HG03064 (cell line): ENCODE measurements around the gene DGKD.
"Not testable (repeated sequence)": the region's sequence is repeated elsewhere in the genome, so short reads cannot be mapped to it uniquely, and the experiment has no call there.

Experiments
- ATAC-seq: cut with Tn5 transposase; IDR thresholded peaks from one replicate; pipeline ENCODE4 v1.9.1; 2021; ENCODE audit warnings: low read depth; ENCODE audit not compliant: unreplicated experiment

DGKD gene

DNA sequence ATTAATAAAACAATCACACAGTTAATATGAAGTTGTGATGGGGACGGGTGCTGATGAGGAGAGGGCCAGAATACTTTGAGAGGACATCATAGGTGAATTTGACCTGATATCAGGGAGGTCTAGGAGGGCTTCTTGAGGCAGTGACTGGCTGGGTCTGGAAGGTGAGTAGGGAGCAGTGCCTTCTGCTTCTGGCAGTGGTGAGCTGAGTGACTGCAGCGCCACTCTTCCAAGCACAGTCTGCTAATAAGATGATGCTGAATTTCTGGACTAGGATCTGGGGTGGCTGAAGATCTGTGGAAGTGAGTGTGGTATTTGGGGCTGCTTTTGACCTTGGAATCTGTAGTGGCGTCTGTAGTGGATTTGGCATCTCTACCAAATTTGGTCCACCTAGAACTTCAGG, 5.5 kb downstream of the DGKD start:
- ATAC-seq, result no peak

- ATAC-seq, result no peak
Observed at GRCh38 chr2:233360771-233361176, 6.5 kb downstream of the DGKD start.

- ATAC-seq, result no peak
Observed at GRCh38 chr2:233361297-233361696, 7.0 kb downstream of the DGKD start.

- no peak for ATAC-seq
Observed at GRCh38 chr2:233362742-233363141, 8.4 kb downstream of the DGKD start.

DNA sequence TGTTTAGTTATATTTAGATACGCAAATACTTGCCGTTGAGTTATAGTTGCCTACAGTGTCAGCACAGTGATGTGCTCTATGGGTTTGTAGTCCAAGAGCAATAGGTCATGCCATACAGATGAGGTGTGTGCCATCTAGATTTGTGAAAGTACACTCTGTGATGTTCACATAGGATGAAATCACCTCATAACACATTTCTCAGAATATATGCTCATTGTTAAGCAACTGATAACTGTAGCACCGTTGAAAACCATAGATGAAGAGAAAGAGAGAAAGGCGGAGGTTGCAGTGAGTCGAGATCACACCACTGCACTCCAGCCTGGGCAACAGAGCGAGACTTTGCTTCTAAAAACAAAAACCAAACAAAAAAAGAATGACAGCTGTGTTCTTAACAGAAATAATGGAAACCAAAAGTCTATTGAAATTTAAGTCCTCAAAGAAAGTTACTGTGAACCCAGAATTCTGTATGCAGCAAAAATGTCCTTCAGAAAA, 9.5 kb downstream of the DGKD start:
- peak; percentile 72 for ATAC-seq

DNA sequence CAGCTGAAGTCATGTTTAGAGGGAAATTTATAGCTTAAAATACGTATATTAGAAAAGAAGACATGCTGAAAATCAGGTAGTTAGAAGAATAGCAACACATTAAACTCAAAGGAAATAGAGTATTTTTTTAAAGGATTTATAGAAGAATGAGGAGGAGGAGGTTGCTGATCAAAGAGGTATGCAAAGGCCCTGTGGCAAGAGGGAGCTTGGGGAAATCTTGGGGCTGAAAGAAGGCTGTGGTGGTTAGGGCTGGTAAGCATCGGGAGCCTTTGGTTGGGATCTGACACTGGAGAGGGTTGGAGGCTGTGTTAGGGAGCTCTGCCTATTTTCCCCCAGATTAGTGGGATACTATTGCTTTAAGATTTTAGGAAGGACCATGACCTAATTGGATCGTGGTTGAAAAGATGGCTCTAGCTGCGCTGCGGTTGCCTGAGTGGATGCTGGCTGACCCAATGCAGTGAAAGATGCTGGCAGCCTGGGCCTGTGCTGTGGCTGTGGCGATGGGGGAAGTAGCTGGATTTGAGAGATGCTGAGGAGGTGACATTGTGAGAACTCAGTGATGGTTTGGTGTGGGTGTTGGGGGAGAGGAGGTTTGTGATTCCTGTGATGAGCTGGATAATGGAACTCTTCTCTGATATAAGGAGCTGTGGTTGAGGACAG, 11.7 kb downstream of the DGKD start:
- ATAC-seq, result no peak

GRCh38 chr2:233367586-233367985, 13.3 kb downstream of the DGKD start:
- no peak for ATAC-seq

GRCh38 chr2:233368756-233369155, 14.5 kb downstream of the DGKD start:
- no peak for ATAC-seq

- no peak for ATAC-seq
Observed at GRCh38 chr2:233369462-233369861, 15.2 kb downstream of the DGKD start.

- no peak for ATAC-seq
Observed at GRCh38 chr2:233369897-233370685, 15.8 kb downstream of the DGKD start.

- no peak for ATAC-seq
Observed at GRCh38 chr2:233371641-233372040, 17.3 kb downstream of the DGKD start.

- ATAC-seq, result no peak
Observed at GRCh38 chr2:233372855-233373254, 18.6 kb downstream of the DGKD start.

- no peak for ATAC-seq
Observed at GRCh38 chr2:233373316-233373715, 19.0 kb downstream of the DGKD start.

GRCh38 chr2:233374776-233375175, 20.5 kb downstream of the DGKD start:
- not testable (repeated sequence) for ATAC-seq

DNA sequence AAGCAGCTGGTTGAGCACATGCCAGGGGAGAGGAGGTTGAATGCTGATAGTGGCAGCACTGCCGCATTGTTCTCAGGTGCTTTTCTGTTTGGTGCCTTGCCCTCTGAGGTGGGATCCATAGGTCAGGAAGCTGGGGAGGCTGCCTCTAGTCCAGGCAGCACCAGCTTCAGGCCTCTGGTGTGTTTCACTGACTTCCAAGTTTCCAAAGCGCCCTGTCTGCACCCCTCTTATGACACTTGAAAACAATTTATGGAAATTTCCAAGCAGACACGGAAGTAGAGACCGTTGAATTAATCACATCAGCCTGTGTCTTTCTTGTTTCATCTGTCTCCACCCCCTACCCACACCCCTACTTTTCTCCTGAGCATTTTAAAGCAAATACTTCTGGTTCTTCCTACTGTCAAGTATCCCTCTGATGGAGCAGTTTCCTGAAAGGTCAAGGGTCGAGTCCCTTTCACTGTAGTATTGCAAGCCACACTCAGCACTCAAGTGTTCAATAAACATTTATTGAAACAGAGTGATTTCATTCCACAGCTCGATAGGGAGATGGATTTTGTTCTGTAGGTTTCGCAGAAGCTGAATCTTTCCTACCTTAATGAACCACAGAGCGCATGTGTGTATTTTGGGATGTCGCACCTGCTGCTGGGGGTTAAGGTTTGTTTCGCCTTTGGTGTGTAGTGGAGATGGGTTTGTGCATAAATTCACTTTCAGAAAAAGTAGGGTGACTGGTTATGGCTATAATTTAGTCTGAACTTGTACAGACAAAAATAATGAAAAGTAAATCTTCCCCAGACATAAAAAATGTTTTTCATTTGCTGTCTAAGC, 21.4 kb downstream of the DGKD start:
- ATAC-seq, result no peak

GRCh38 chr2:233379034-233379433, 24.7 kb downstream of the DGKD start:
- ATAC-seq, result no peak

DNA sequence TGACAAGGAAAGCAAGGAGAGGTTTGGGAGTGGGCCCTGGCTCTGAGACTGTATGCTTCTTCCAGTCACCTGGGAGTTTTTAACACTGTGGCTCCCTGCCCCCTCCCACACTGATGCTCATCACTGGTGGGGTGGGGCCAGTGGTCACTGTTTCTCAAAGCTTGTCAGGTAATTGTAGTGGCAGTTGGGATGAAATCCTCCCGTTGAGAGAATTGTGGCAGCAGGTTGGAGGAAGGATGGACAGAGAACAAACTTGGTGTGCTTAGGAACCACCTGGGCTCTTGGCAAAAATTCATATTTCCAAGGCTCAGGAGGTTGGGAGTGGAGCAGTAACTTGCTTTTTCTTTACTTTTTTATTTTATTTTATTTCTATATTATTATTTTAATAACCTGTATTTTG, 25.1 kb downstream of the DGKD start:
- no peak for ATAC-seq

DNA sequence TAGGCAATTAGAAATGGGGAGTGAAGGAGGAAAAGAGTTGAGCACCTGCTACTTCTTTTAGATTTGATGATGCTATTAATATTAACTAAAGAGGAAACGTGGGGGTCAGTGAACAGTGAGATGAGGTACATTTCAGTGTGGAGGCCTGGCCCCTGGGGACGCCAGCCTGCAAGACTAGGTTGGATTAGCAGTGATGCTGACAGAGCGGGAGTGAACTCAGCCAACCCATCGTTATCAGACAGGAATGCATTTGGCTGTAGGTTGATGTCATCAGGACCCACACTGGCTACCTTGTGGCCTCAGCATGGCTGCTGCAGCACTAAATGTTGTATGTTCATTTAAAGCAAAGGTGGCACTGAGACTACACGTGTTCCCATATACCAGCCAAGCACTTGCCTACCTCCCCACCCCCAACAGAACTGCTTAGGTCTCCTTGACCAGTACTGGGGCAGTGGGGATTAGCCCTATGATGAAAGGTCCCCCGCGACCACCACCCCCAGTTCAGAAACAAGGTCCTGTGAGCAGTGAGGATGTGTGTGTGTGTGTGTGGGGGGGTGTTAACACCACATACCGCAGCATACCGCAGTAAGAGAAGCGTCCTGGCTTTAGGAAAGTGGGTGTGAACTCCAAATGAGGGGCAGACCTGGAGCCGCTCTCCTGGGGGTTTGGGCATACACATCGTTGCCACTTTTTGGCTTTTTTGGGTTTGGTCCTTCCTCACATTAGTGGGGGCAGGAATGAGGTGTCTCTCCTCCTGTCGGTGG, 26.0 kb downstream of the DGKD start:
- no peak for ATAC-seq

DNA sequence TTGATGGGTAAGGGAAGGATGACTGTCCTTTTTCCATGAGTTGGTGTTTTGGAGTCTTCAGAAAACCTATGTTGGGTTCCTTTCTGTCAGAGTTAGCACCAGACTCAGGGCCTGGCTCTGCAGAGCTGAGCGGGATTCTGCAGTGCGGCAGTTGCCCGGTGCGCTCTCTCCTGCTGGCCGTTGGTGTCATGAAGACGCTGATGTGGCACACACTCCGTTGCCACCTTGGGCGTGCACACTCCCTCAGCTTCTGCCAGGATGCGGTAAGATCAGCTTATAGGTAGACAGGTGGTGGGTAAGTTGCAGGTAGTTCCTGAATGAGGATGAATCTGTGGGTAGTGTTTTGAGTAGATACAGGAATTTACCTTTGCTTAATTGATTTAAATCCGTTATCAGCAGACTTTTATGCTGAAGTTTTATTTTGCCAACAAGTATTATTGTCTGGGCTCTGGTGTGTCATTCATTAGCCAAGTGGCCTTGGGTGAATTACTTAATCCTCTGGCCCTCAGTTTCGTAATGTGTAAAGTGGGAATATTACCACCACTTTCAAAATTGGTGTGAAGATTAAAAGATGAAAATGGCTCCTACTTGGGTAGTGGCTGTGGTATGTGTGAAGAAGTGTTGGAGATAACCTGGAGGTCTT, 26.8 kb downstream of the DGKD start:
- ATAC-seq, result no peak

DNA sequence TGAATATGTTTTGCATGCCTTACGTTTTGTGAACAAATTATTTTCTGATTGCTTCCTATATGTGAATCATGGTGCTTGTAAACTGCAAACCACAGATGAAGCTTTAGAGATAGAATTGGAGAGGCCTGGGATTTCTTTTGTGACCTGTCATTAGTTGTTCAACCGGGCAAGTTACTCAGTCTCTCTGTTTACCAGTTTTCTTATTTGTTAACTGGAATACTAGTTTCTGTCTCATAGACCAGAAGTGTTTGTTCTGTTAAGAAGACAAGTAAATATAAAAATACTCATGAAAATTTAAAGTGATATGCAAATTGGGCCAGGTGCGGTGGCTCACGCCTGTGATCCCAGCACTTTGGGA, 27.3 kb downstream of the DGKD start:
- no peak for ATAC-seq
